Activated CD4-positive, alpha-beta T cell treated with anti-CD3 and anti-CD28 coated beads for 48 hours (primary cell): ENCODE data around the gene HEATR1.
A peak's percentile ranks its signal among the peaks of the same experiment; 100 is the strongest.
"Not testable (repeated sequence)": the region's sequence is repeated elsewhere in the genome, so short reads cannot be mapped to it uniquely, and the experiment has no call there.

Experiments used
- DNase-seq: peaks from one replicate; pipeline ENCODE4 v3.0.0-alpha.2; 2020

HEATR1 gene, protein sequence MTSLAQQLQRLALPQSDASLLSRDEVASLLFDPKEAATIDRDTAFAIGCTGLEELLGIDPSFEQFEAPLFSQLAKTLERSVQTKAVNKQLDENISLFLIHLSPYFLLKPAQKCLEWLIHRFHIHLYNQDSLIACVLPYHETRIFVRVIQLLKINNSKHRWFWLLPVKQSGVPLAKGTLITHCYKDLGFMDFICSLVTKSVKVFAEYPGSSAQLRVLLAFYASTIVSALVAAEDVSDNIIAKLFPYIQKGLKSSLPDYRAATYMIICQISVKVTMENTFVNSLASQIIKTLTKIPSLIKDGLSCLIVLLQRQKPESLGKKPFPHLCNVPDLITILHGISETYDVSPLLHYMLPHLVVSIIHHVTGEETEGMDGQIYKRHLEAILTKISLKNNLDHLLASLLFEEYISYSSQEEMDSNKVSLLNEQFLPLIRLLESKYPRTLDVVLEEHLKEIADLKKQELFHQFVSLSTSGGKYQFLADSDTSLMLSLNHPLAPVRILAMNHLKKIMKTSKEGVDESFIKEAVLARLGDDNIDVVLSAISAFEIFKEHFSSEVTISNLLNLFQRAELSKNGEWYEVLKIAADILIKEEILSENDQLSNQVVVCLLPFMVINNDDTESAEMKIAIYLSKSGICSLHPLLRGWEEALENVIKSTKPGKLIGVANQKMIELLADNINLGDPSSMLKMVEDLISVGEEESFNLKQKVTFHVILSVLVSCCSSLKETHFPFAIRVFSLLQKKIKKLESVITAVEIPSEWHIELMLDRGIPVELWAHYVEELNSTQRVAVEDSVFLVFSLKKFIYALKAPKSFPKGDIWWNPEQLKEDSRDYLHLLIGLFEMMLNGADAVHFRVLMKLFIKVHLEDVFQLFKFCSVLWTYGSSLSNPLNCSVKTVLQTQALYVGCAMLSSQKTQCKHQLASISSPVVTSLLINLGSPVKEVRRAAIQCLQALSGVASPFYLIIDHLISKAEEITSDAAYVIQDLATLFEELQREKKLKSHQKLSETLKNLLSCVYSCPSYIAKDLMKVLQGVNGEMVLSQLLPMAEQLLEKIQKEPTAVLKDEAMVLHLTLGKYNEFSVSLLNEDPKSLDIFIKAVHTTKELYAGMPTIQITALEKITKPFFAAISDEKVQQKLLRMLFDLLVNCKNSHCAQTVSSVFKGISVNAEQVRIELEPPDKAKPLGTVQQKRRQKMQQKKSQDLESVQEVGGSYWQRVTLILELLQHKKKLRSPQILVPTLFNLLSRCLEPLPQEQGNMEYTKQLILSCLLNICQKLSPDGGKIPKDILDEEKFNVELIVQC (N-terminal part only)

GRCh38 chr1:236603991-236604904 lies at the start of gene HEATR1:
Gene HEATR1 (minus strand): TSS chr1:236604516. CDS start chr1:236604095, 421 bp downstream.
- peak; percentile 93 for DNase-seq

DNA sequence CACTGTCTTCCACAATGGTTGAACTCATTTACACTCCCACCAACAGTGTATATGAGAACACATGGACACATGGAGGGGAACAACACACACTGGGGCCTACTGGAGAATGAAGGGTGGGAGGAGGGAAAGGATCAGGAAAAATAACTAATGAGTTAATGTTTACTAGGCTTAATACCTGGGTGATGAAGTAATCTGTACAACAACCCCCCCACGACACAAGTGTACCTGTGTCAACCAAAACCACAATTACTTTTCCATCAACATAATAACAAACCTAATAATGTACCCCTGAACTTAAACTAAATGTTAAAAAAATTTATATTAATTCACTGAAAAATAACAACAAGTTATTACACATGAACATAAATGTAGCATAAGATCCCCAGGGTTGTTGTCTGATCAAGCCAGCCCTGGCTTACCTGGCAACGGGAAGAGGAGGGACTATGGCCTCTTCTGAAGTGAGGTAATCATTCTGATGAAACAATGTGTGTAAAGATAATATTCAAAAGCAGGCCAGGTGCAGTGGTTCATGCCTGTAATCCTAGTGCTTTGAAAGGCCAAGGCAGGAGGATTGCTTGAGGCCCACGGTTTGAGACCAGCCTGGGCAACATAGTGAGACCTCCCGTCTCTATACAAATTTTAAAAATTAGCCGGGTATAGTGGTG lies 40.8 kb upstream of the HEATR1 start:
- DNase-seq = no peak

DNA sequence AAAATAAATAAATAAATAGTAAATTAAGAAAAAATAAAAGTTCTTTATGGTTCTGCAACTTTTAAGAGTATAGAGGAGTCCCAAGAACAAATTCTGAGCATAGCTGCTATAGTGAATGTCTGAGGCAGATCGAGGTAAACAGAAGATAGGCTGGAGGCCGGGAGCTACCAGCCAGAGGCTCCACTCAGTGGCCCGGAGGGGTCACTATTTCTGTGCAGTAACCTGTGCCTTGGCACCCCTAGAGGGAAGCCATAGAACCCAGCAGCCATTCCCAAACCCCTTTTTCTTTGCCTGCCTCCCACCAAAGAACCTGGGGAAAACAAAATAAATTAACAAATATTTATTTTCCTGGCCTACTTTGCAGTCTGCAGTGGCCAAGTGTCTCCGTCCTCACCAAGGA lies 38.4 kb upstream of the HEATR1 start:
- no peak for DNase-seq

- no peak for DNase-seq
Observed at GRCh38 chr1:236639686-236640085, 35.4 kb upstream of the HEATR1 start.

- no peak for DNase-seq
Observed at GRCh38 chr1:236638945-236639344, 34.6 kb upstream of the HEATR1 start.

GRCh38 chr1:236636017-236636416 lies 31.7 kb upstream of the HEATR1 start:
- DNase-seq = no peak

- DNase-seq = no peak
Observed at GRCh38 chr1:236627727-236628408, 23.6 kb upstream of the HEATR1 start.

- DNase-seq = no peak
Observed at GRCh38 chr1:236623371-236624166, 19.3 kb upstream of the HEATR1 start.

- no peak for DNase-seq
Observed at GRCh38 chr1:236622407-236622806, 18.1 kb upstream of the HEATR1 start.

GRCh38 chr1:236619398-236619797 lies 15.1 kb upstream of the HEATR1 start:
- no peak for DNase-seq

- no peak for DNase-seq
Observed at GRCh38 chr1:236618507-236618906, 14.2 kb upstream of the HEATR1 start.

DNA sequence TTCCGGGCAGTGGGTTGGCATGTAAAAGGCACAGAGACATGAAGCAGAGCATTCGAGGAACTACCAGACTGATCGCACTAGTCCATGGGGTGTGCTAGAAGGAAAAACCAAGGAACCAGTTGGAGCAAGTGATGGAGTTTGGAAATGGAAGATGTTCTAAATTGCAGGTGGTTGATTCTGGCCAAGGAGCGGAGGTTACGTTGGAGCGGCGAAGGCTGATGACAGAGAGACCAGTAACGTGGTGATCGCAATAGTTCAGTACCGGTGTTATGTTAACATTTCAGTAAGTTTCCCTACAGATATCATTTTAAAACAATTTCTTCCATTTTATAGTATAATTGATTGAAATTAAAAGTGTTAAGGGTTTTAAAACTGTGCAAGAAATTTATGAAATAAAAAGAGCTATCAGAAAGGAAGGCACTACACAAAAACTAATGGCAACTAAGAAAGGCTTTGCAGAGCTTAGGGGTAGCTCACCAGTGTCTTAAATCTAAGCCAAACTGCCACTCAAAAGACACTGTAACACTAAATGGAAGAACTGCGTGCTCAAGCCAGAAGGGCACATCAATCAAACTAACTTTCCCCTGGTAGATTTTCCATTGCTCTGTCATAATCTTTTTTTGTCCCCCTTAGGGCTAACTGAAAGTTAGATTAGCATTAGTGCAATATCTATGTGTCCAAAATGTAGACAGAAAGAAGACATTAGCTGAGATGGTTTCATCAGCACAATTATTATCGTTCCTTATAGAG lies 11.3 kb upstream of the HEATR1 start:
- DNase-seq = no peak

- DNase-seq = no peak
Observed at GRCh38 chr1:236612349-236612748, 8.0 kb upstream of the HEATR1 start.

- DNase-seq = peak; percentile 39
Observed at GRCh38 chr1:236608930-236609726, 4.8 kb upstream of the HEATR1 start.

DNA sequence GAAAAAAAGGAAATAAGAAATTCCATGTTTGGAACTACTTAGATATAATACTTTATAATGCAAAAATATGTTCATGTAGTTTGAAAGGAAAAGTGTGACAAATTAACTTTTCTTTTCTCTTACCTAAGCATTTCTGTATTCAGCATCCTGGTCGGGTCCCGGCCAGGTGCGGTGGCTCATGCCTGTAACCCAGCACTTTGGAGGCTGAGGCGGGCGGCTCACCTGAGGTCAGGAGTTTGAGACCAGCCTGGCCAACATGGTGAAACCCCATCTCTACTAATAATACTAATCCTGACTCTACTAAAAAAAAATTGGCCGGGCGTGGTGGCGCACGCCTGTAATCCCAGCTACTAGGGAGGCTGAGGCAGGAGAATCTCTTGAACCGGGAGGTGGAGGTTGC lies 3.3 kb upstream of the HEATR1 start:
- DNase-seq = not testable (repeated sequence)

- DNase-seq = no peak
Observed at GRCh38 chr1:236604905-236605806, 840 bp upstream of the HEATR1 start.

DNA sequence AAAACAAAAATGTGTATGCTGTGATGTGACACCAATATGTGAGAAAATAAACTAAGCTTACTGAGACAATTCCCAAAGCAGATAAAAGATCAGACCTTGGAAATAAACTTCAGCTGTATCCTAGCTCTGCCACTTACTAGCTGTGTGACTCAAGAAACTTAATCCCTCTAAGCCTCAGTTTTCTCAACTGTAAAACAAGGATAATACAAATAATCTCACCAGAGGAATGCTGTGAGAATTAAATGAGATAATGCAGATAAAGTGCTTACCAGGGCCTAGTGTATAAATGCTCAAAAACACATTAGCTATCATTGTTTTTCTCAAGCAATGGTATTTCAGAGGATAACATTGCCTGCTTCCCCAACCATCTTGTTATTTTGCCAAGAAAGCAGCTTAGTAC lies 2.1 kb downstream of the HEATR1 start:
- DNase-seq = no peak
